ENCODE results near the gene FOSL1.

FOSL1 gene

GRCh38 chr11:65863889-65864705 is 36.1 kb downstream of the FOSL1 start:
- no peak for TF ChIP-seq ZFX (IDR thresholded peaks at IDR 0.05)
- no peak for TF ChIP-seq CTCF (conservative IDR thresholded peaks at IDR 0.05)
- H3K27ac ChIP-seq: no peak overlapping the region

GRCh38 chr11:65862941-65863888 is 37.0 kb downstream of the FOSL1 start:
- TF ChIP-seq ZFX (IDR thresholded peaks at IDR 0.05): no peak
- no peak for TF ChIP-seq CTCF (conservative IDR thresholded peaks at IDR 0.05)
- no peak overlapping the region for H3K27ac ChIP-seq

- peak overlapping the region; percentile 98 for H3K27ac ChIP-seq
Measured at GRCh38 chr11:65862191-65862735, 37.9 kb downstream of the FOSL1 start.

GRCh38 chr11:65861533-65862183 is 38.5 kb downstream of the FOSL1 start:
- H3K27ac ChIP-seq: peak overlapping the region; percentile 98
- TF ChIP-seq ZFX (IDR thresholded peaks at IDR 0.05) (no peak), CTCF (conservative IDR thresholded peaks at IDR 0.05) (no peak)

More at GRCh38 chr11:65862191-65862735, 37.9 kb downstream of the FOSL1 start:
- no peak for TF ChIP-seq CTCF (conservative IDR thresholded peaks at IDR 0.05)
- no peak for TF ChIP-seq ZFX (IDR thresholded peaks at IDR 0.05)

- TF ChIP-seq CTCF (conservative IDR thresholded peaks at IDR 0.05) (no peak), ZFX (IDR thresholded peaks at IDR 0.05) (no peak)
- peak overlapping the region; percentile 98 for H3K27ac ChIP-seq
Measured at GRCh38 chr11:65861165-65861505, 39.1 kb downstream of the FOSL1 start.

GRCh38 chr11:65860278-65861164 is 39.7 kb downstream of the FOSL1 start, which contains the start of gene MUS81:
TSS of gene MUS81 (plus strand) at chr11:65860433. CDS start at chr11:65860754, 321 bp downstream.
- TF ChIP-seq CTCF (conservative IDR thresholded peaks at IDR 0.05) (peak; percentile 95), ZFX (IDR thresholded peaks at IDR 0.05) (peak; percentile 82; the same call in 1 of the 2 replicates)

More at GRCh38 chr11:65860278-65861164, 39.7 kb downstream of the FOSL1 start, which contains the start of gene MUS81:
- peak within 1 kb of the TSS; percentile 98 for H3K27ac ChIP-seq

All from C4-2B (cell line).